Nephron (organoid): ENCODE measurements around the gene STK32C.
"Not testable (repeated sequence)": the region's sequence is repeated elsewhere in the genome, so short reads cannot be mapped to it uniquely, and the experiment has no call there.

ENCODE experiments used
- H3K27ac Mint-ChIP-seq, 3 experiments: 2 replicates each; pipeline ENCODE4 v1.8.0; 2020; ENCODE audit warnings: mixed read lengths in 3 of 3, mild to moderate bottlenecking in 2 of 3, moderate library complexity in 1 of 3
- H3K27me3 Mint-ChIP-seq: 2 replicates; pipeline ENCODE4 v1.8.0; 2021; ENCODE audit warnings: low read depth, mild to moderate bottlenecking, moderate library complexity, mixed read lengths
- H3K36me3 Mint-ChIP-seq: 2 replicates; pipeline ENCODE4 v1.8.0; 2020; ENCODE audit warnings: low read depth, mixed read lengths
- H3K4me1 Mint-ChIP-seq: 2 replicates; pipeline ENCODE4 v1.8.0; 2020; ENCODE audit warnings: mixed read lengths
- H3K4me3 Mint-ChIP-seq, 3 experiments: 2 replicates each; pipeline ENCODE4 v1.8.0; 2020; ENCODE audit warnings: mild to moderate bottlenecking in 3 of 3, mixed read lengths in 3 of 3, moderate library complexity in 2 of 3
- H3K9me3 Mint-ChIP-seq: 2 replicates; pipeline ENCODE4 v1.8.0; 2020; ENCODE audit warnings: mixed read lengths
- TF ChIP-seq, protein P1 (sequence below), 3 experiments: fragments of 200-600 bp; sonication (generic); IDR thresholded peaks; one replicate each; pipeline ENCODE4 v1.5.0; 2021; ENCODE audit warnings: antibody characterized with exemption in 3 of 3; ENCODE audit not compliant: unreplicated experiment in 3 of 3

The STK32C gene

DNA sequence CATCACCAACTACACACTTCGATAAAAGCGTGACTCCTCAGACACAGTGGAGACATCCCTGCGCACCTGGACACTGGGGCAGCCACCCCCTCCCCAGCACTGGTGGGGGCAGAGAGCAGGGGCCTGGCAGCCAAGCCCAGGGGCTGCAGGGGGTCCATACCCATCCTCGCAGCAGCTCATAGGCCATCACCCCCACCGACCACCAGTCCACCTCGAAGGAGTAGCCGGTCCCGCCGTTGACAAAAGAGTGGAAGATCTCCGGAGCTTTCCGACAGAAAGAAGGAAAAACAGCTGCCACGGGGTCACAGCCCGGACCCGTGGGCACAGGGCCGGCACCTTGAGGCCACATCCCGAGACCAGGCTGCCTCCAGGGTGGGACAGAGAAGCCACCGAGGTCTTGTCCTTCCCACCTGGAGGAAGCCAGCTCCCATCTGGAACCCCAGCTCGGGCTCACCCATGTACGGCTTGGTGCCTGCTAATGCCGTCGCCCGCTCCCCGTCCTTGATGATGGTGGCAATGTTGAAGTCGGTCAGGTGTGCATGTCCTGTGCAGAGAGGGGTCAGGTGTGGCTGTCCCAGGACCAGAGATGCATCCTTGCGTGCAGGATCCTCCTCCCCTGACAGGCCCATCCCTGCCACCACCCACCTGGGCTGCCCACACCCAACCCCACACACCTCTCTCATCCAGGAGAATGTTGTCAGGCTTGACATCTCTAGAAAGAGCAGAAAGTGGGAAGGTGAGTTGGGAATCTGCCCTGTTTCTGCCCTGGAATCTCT, 82.5 kb downstream of the STK32C start:
- H3K27me3 Mint-ChIP-seq: peaks cover 3% of the 10 kb centered on the region
- H3K36me3 Mint-ChIP-seq: no peaks in the 10 kb centered on the region
- TF ChIP-seq, protein P1, sequence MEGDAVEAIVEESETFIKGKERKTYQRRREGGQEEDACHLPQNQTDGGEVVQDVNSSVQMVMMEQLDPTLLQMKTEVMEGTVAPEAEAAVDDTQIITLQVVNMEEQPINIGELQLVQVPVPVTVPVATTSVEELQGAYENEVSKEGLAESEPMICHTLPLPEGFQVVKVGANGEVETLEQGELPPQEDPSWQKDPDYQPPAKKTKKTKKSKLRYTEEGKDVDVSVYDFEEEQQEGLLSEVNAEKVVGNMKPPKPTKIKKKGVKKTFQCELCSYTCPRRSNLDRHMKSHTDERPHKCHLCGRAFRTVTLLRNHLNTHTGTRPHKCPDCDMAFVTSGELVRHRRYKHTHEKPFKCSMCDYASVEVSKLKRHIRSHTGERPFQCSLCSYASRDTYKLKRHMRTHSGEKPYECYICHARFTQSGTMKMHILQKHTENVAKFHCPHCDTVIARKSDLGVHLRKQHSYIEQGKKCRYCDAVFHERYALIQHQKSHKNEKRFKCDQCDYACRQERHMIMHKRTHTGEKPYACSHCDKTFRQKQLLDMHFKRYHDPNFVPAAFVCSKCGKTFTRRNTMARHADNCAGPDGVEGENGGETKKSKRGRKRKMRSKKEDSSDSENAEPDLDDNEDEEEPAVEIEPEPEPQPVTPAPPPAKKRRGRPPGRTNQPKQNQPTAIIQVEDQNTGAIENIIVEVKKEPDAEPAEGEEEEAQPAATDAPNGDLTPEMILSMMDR (IDR thresholded peaks at IDR 0.05; ENCODE audit: unreplicated experiment in 3 of 3): no peak
- peaks cover 6% of the 10 kb centered on the region for H3K4me1 Mint-ChIP-seq
- H3K27ac Mint-ChIP-seq: no peak overlapping the region
- H3K9me3 Mint-ChIP-seq: no peaks in the 10 kb centered on the region
- H3K4me3 Mint-ChIP-seq: no peak overlapping the region

- no peaks in the 10 kb centered on the region for H3K9me3 Mint-ChIP-seq
- peaks cover 2% of the 10 kb centered on the region for H3K4me1 Mint-ChIP-seq
- TF ChIP-seq, protein P1 (IDR thresholded peaks at IDR 0.05; ENCODE audit: unreplicated experiment in 3 of 3): no peak
- H3K4me3 Mint-ChIP-seq: no peak overlapping the region
- no peak overlapping the region for H3K27ac Mint-ChIP-seq
- peaks cover 3% of the 10 kb centered on the region for H3K27me3 Mint-ChIP-seq
- no peaks in the 10 kb centered on the region for H3K36me3 Mint-ChIP-seq
These were observed 83.2 kb downstream of the STK32C start for GRCh38 chr10:132224343-132225072.

DNA sequence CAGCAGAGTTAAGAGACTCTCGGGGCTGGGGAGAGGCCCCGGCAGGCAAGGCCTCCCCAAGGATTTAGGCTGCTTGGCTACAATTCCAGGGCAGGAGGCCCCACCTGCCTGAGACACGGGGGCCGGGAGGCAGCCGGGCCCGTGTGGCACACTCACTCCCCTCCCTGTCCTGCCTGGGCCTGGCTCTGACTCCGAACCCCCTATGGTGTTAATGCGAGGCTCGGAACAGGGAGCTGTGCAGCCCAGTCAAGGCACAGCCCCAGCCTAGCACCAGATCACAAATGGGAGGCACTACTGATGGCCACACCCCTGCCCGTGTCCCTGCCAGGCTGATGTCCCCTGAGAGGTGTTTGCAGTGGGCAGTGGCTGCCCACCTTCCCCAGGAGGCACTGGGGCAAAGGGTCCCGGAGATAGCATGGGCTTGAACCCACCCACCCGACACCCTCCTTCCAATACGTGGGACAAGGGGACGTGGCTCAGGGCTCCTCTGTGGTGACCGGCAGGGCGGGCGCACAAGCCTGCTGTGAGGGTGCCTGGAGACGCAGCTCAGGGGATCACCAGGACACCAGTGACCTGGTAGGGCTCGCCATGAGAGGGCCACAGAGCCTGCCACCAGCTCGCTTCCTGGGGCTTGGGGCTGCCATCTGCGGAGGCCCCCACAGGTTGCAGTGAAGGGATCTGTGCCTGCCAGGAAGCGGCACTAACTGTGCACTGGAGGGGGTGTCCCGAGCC, 84.0 kb downstream of the STK32C start:
- Mint-ChIP-seq H3K27me3 (peaks cover 3% of the 10 kb centered on the region), H3K36me3 (peaks cover 2% of the 10 kb centered on the region), H3K27ac (no peak overlapping the region), H3K4me3 (no peak overlapping the region), H3K4me1 (no peaks in the 10 kb centered on the region), H3K9me3 (no peaks in the 10 kb centered on the region)
- TF ChIP-seq, protein P1 (IDR thresholded peaks at IDR 0.05; ENCODE audit: unreplicated experiment in 3 of 3): no peak

DNA sequence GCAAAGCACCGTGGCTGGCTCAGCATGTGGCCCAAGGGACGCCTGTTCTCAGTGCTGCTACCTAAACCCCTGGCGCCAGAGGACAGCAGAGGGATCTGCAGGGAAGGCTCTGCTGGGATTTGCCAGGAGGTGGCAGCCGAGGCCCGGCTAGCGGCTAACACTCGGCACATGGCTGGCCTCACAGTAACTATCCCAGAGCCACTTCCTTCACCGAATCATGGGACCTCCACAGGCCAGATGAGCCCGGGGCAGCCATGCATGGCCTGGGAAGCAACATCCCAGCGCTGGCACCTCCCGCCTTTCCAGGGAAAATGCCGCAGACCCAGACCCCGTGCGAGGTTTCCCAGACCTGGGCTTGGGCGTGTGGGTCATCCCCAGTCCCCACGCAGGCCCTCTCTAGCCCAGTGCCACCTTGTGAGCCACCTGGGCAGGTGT, 84.6 kb downstream of the STK32C start:
- peaks cover 4% of the 10 kb centered on the region for H3K36me3 Mint-ChIP-seq
- H3K4me3 Mint-ChIP-seq: no peak overlapping the region
- H3K9me3 Mint-ChIP-seq: no peaks in the 10 kb centered on the region
- H3K27ac Mint-ChIP-seq: no peak overlapping the region
- TF ChIP-seq, protein P1 (IDR thresholded peaks at IDR 0.05; ENCODE audit: unreplicated experiment in 3 of 3): peak; percentile 96 to 99 (median 98)
- no peaks in the 10 kb centered on the region for H3K4me1 Mint-ChIP-seq
- peaks cover 3% of the 10 kb centered on the region for H3K27me3 Mint-ChIP-seq

DNA sequence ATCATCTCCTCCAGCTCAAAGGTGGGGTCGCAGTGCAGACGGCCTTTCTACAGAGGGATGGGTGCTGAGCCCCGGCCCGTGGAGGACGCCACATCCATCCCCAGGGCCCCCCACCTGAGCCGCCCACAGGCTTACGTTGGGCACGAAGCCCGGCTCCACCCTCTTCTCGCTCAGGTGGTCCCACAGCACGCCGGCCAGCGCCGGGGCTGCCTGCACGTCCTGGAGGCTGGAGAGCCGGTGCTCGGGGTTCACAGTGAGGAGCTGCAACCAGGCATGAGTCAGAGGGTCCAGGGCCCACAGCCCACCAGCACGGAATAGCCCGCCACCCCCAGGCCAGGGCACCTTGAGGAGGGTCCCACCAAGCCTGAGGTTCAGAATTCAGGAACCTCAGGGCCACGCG, 85.0 kb downstream of the STK32C start:
- Mint-ChIP-seq H3K36me3 (peaks cover 5% of the 10 kb centered on the region), H3K4me3 (no peak overlapping the region), H3K9me3 (peaks cover under 1% of the 10 kb centered on the region), H3K27ac (no peak overlapping the region), H3K4me1 (no peaks in the 10 kb centered on the region), H3K27me3 (peaks cover 3% of the 10 kb centered on the region)
- TF ChIP-seq, protein P1 (IDR thresholded peaks at IDR 0.05; ENCODE audit: unreplicated experiment in 3 of 3): no peak

- not testable (repeated sequence) for H3K4me3 Mint-ChIP-seq, H3K27ac Mint-ChIP-seq, H3K9me3 Mint-ChIP-seq
These were observed 86.8 kb downstream of the STK32C start for GRCh38 chr10:132220996-132221395.

More at GRCh38 chr10:132220996-132221395, 86.8 kb downstream of the STK32C start:
- peaks cover 11% of the 10 kb centered on the region for H3K36me3 Mint-ChIP-seq
- not testable (repeated sequence) for H3K4me1 Mint-ChIP-seq, H3K27me3 Mint-ChIP-seq
